HG02759 (cell line): ENCODE results near the gene CASP8.

Experiments
- ATAC-seq: cut with Tn5 transposase; IDR thresholded peaks from one replicate; pipeline ENCODE4 v1.9.1; 2021; ENCODE audit warnings: mild to moderate bottlenecking, moderate library complexity; ENCODE audit not compliant: unreplicated experiment

Gene CASP8

DNA sequence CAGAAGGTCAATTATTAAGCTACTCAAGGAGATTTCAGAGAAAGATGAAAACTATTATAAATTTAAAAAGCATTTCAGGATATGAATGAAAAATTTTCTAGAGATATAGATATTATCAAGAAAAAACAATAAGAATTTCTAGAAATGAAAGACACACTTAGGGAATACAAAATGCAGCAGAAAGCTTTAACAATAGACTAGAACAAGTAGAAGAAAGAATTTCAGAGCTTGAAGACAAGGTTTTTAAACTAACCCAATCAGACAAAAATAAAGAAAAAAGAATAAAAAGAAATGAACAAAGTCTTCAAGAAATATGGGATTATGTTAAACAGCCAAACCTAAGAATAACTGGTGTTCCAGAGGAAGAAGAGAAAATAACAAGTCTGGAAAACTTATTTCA, 62.4 kb downstream of the CASP8 start:
- no peak for ATAC-seq

DNA sequence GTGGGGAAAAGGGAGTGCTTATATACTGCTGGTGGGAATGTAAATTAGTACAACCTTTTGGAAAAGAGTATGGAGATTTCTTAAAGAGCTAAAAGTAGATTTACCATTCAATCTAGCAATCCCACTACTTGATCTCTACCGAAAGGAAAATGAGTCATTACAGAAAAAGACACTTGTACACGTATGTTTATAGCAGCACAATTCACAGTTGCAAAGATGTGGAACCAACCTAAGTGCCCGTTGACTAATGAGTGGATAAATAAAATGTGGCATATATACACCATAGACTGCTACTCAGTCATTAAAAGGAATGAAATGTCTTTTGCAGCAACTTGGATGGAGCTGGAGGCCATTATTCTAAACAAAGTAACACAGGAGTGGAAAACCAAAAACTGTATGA, 67.3 kb downstream of the CASP8 start:
- no peak for ATAC-seq

DNA sequence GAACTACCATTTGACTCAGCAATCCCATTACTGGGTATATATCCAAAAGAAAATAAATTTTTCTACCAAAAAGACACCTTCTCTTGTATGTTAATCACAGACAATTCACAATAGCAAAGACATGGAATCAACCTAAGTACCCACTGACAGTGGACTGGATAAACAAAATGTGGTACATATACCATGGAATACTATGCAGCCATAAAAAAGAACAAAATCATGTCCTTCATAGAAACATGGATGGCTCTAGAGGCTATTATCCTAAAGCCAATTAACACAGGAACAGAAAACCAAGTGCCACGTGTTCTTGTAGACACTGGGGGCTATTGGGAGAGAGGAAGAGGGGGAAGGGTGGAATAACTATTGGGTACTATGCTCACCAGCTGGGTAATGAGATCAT, 69.1 kb downstream of the CASP8 start:
- no peak for ATAC-seq
